Calu3 (cell line): ENCODE data around the gene SEMA3F. TPM values are rescaled to one million over a fixed set of nuclear protein-coding genes. Genes with fewer than 3 reads are reported as not detected.

Experiments used
- BruUV-seq: library from RNA; stranded (reverse); fragments of 400-500 nt; replicated peaks from 2 replicates; lab custom pipeline; 2021; lab: Mats Ljungman, UMichigan
- CTCF ChIA-PET: fragments of 300-600 bp; sonication (Branson Sonifier 250); formaldehyde crosslinking; loops from one replicate; lab custom pipeline; 2022; ENCODE audit warnings: antibody characterized with exemption; lab: Charles Lee
- DNase-seq: peaks from one replicate; pipeline ENCODE4 v3.0.0; 2022
- H3K27ac Mint-ChIP-seq: one replicate; pipeline ENCODE4 v1.8.0; 2022; ENCODE audit warnings: mixed read lengths; ENCODE audit not compliant: unreplicated experiment
- H3K27me3 Mint-ChIP-seq: one replicate; pipeline ENCODE4 v1.8.0; 2022; ENCODE audit warnings: mixed read lengths; ENCODE audit not compliant: unreplicated experiment
- H3K36me3 Mint-ChIP-seq: one replicate; pipeline ENCODE4 v1.8.0; 2022; ENCODE audit warnings: mild to moderate bottlenecking, moderate library complexity, mixed read lengths; ENCODE audit not compliant: insufficient read depth, unreplicated experiment
- H3K4me1 Mint-ChIP-seq: one replicate; pipeline ENCODE4 v1.8.0; 2022; ENCODE audit warnings: mild to moderate bottlenecking, low read depth, mixed read lengths; ENCODE audit not compliant: unreplicated experiment
- H3K4me3 Mint-ChIP-seq: one replicate; pipeline ENCODE4 v1.8.0; 2022; ENCODE audit warnings: mild to moderate bottlenecking, low read depth, moderate library complexity, mixed read lengths; ENCODE audit not compliant: unreplicated experiment
- H3K9me3 Mint-ChIP-seq: one replicate; pipeline ENCODE4 v1.8.0; 2022; ENCODE audit warnings: low read depth, mixed read lengths; ENCODE audit not compliant: unreplicated experiment
- intact Hi-C: fragments of 100-400 bp; cut with micrococcal nuclease; formaldehyde crosslinking; loops from one replicate; pipeline ENCODE4 v1.10.0; 2022; ENCODE audit not compliant: unreplicated experiment
- total RNA-seq: library from RNA; stranded (reverse); gene quantifications from 2 replicates; pipeline ENCODE4 v1.2.3, GENCODE V29; 2022
- TF ChIP-seq, protein P1 (sequence below): fragments of 200-600 bp; IDR thresholded peaks from one replicate; pipeline ENCODE4 v1.8.0; 2022; ENCODE audit warnings: antibody characterized with exemption; ENCODE audit not compliant: unreplicated experiment

Gene SEMA3F
- total RNA-seq, 1 experiment from 2014 or later = 1.7 TPM

DNA sequence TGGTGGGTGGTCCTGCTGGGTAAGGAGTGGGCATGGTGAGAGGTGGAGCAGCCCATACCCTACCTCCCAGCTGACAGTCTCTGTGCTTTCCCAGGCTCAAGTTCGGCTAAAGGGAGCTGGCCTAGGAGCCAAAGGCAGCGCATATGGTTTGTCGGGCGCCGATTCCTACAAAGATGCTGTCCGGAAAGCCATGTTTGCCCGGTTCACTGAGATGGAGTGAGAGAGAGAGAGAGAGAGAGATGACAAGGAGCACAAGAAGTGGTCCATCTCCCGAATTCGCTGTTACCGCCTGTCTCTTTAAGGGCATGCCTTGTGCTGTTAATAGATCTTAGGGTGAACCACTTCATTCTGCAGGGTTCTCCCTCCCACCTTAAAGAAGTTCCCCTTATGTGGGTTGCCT lies 36.9 kb upstream of the SEMA3F start:
- CTCF ChIA-PET = no interaction called here
- no TSS peak for BruUV-seq
- H3K27ac Mint-ChIP-seq = no peak overlapping the region
- no peak overlapping the region for H3K4me3 Mint-ChIP-seq
- peaks cover 76% of the 10 kb centered on the region for H3K36me3 Mint-ChIP-seq
- intact Hi-C loops = no loop called here
- no peak for DNase-seq
- H3K4me1 Mint-ChIP-seq = peaks cover 8% of the 10 kb centered on the region
- H3K27me3 Mint-ChIP-seq = no peaks in the 10 kb centered on the region
- H3K9me3 Mint-ChIP-seq = no peaks in the 10 kb centered on the region
- TF ChIP-seq, protein P1, sequence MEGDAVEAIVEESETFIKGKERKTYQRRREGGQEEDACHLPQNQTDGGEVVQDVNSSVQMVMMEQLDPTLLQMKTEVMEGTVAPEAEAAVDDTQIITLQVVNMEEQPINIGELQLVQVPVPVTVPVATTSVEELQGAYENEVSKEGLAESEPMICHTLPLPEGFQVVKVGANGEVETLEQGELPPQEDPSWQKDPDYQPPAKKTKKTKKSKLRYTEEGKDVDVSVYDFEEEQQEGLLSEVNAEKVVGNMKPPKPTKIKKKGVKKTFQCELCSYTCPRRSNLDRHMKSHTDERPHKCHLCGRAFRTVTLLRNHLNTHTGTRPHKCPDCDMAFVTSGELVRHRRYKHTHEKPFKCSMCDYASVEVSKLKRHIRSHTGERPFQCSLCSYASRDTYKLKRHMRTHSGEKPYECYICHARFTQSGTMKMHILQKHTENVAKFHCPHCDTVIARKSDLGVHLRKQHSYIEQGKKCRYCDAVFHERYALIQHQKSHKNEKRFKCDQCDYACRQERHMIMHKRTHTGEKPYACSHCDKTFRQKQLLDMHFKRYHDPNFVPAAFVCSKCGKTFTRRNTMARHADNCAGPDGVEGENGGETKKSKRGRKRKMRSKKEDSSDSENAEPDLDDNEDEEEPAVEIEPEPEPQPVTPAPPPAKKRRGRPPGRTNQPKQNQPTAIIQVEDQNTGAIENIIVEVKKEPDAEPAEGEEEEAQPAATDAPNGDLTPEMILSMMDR = no peak

DNA sequence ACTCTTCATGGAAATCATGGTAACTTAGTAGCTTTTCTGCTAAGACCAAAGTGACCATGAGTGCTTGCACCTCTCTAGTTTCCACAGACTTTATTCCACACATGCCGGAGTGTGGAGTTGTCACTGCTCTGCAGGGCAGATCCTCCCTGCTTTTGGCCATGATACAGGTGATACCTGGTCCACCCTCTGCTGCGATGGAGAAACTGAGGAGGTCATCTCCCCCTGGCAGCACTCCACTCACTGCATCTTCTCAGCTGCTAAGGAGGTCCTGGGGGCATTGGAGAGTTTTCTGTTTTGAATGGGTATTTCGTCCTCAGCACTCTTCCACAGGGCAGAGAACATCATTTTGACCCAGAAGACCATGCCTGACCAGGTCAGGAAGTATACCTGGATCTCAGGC lies 35.3 kb upstream of the SEMA3F start:
- CTCF ChIA-PET = no interaction called here
- no peak overlapping the region for H3K27ac Mint-ChIP-seq
- H3K4me1 Mint-ChIP-seq = peaks cover 8% of the 10 kb centered on the region
- no TSS peak for BruUV-seq
- intact Hi-C loops = loop anchor here (2.0 kb wide), 2 partner anchors 107 to 153 kb away; no protein-coding TSS in a partner anchor
- H3K27me3 Mint-ChIP-seq = no peaks in the 10 kb centered on the region
- no peaks in the 10 kb centered on the region for H3K9me3 Mint-ChIP-seq
- TF ChIP-seq, protein P1 = no peak
- DNase-seq = no peak
- peaks cover 64% of the 10 kb centered on the region for H3K36me3 Mint-ChIP-seq
- H3K4me3 Mint-ChIP-seq = no peak overlapping the region

DNA sequence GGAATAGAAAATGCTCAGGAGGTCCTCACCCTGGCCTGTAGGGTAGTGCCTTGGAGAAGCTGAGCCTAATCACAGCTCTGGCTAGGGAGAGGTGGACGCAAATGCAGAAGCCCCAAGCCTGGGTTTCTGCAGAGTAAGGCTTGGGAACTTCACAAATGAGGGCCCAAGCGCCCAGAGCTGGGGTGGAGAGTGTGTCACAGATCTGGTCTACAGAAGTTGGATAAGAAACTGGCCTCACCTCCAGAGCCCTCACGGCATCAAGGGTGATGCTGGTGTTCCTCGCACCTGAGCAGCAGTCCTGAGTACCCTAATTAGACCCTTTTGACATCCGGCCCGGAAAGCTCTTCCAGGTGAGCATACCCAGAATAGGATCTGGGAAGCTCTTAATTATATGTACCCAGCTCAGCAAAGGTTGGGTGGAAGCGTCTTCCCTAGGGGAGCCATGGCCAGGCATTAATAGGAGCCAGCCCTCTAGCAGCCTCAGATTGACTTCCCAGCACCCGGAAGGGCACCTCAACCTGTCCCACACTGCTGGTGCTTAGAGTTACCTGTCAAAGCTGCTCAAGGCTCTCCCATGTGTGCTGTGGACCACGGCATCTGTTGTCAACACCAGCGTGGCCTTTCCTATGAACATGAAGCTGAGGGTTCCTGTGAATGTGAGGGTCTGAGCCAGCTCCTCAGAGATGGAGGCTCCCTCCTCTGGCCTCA lies 34.6 kb upstream of the SEMA3F start:
- TF ChIP-seq, protein P1 = no peak
- Mint-ChIP-seq H3K9me3 (no peaks in the 10 kb centered on the region), H3K36me3 (peaks cover 64% of the 10 kb centered on the region), H3K27me3 (no peaks in the 10 kb centered on the region), H3K27ac (no peak overlapping the region), H3K4me1 (peaks cover 8% of the 10 kb centered on the region), H3K4me3 (no peak overlapping the region)
- no peak for DNase-seq
- BruUV-seq = no TSS peak
- intact Hi-C loops = loop anchor here (1.0 to 2.0 kb wide), 3 partner anchors 69 to 152 kb away; no protein-coding TSS in a partner anchor
- CTCF ChIA-PET = interaction anchor here (0.5 to 1.5 kb wide), 2 partner anchors 23 to 69 kb away, joined by 4 to 5 read pairs; no protein-coding TSS in a partner anchor

DNA sequence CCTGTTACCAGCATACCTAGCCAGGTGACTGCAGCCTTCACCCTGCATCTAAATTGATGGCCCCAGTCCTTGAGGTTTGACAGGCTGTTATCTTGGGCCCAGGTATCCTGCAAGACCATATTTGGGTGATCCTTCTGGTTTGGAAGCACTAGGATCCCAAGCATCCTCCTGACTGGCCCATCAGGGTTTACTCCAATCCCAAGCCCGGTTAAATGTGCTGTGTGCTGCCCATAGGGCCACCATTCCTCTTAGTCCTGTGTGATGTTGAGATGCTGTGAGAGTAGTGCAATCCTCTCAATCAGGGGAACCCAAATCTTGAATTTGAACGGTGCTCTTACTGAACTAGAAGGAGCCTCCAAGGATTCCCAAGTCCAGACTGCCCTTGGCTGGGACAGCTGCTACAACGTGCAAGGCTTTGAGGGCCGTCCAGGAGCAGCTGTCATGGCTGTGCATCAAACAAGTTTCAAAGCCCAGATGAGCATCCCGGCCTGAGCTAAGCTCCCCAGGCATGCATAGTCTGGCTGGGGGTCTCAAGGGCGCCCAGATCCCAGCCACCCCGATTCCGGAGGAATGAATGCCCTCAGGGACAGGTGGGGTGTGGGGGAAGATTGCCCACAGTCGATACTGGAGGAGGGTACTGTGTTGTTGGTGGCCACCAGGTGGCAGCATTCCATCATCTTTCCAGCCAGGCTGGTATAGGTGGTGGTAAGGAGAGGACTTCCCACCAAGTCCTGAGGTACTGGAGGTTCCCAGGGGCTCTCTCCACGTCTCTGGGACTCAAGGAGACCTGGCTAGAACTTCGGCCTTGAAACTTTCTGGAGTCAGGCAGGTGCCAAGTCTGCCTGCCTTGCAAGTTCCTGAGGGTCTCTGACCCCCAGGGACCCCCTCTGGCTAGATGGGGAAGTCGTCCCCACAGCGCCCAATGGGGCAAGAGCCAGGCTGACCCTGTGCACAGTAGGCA lies 33.8 kb upstream of the SEMA3F start:
- H3K4me1 Mint-ChIP-seq = peaks cover 8% of the 10 kb centered on the region
- TSS peak; percentile 22 for BruUV-seq
- intact Hi-C loops = loop anchor here (1.0 to 2.0 kb wide), 3 partner anchors 68 to 151 kb away; no protein-coding TSS in a partner anchor

More for the DNA sequence above, 33.8 kb upstream of the SEMA3F start:
- CTCF ChIA-PET = interaction anchor here (0.5 to 1.5 kb wide), 2 partner anchors 23 to 68 kb away, joined by 4 to 5 read pairs; no protein-coding TSS in a partner anchor
- peak; percentile 84 for DNase-seq
- Mint-ChIP-seq H3K4me3 (no peak overlapping the region), H3K27ac (no peak overlapping the region), H3K9me3 (no peaks in the 10 kb centered on the region), H3K36me3 (peaks cover 58% of the 10 kb centered on the region), H3K27me3 (no peaks in the 10 kb centered on the region)
- TF ChIP-seq, protein P1 = peak; percentile 59
